HFFc6 (cell line): ENCODE results near the gene SH3PXD2B. TPM values are rescaled to one million over a fixed set of nuclear protein-coding genes. Genes with fewer than 3 reads are reported as not detected.
A peak's percentile ranks its signal among the peaks of the same experiment; 100 is the strongest.

Experiments
- DNase-seq: peaks from one replicate; pipeline ENCODE4 v3.0.0-alpha.2; 2018
- H3K27ac Mint-ChIP-seq: 2 replicates; pipeline ENCODE4 v1.8.0; 2020; ENCODE audit warnings: mild to moderate bottlenecking, mixed read lengths
- H3K27me3 Mint-ChIP-seq: 2 replicates; pipeline ENCODE4 v1.8.0; 2021; ENCODE audit warnings: mild to moderate bottlenecking, moderate library complexity, mixed read lengths; ENCODE audit not compliant: insufficient read depth
- H3K36me3 Mint-ChIP-seq: 2 replicates; pipeline ENCODE4 v1.8.0; 2021; ENCODE audit warnings: low read depth, mixed read lengths
- H3K4me1 Mint-ChIP-seq: 2 replicates; pipeline ENCODE4 v1.8.0; 2020; ENCODE audit warnings: low read depth, mixed read lengths
- H3K4me3 Mint-ChIP-seq: 2 replicates; pipeline ENCODE4 v1.8.0; 2020; ENCODE audit warnings: mild to moderate bottlenecking, moderate library complexity, mixed read lengths
- H3K9me3 Mint-ChIP-seq: 2 replicates; pipeline ENCODE4 v1.8.0; 2020; ENCODE audit warnings: mild to moderate bottlenecking, mixed read lengths
- long read RNA-seq: library from polyadenylated mRNA; unstranded; transcript quantifications from one replicate; pipeline ENCODE4 v2.0.0, GENCODE V29; 2019
- total RNA-seq, 6 experiments: library from RNA; stranded (reverse); fragmentation: NEBNext Ultra II Directional; extraction: Animal tissue kit (Norgen Biotek cat#: 25700); gene quantifications; 2 replicates in 1 of 6; 3 replicates in 5 of 6; pipeline ENCODE4 v1.2.3, GENCODE V29; 2021
- TF ChIP-seq, protein P1 (sequence below): fragments of 200-600 bp; sonication (generic); IDR thresholded peaks from 2 replicates; pipeline ENCODE4 v1.5.0; 2021; ENCODE audit warnings: antibody characterized with exemption, mild to moderate bottlenecking

Gene SH3PXD2B
- total RNA-seq: 10 to 100 TPM; 12.4 to 28.4 (median 24.3) TPM
- long read RNA-seq, partial matches to known transcripts: 0 of 2 reads
- long read RNA-seq, other reads (novel, unspliced or antisense): 2 of 2 reads

DNA sequence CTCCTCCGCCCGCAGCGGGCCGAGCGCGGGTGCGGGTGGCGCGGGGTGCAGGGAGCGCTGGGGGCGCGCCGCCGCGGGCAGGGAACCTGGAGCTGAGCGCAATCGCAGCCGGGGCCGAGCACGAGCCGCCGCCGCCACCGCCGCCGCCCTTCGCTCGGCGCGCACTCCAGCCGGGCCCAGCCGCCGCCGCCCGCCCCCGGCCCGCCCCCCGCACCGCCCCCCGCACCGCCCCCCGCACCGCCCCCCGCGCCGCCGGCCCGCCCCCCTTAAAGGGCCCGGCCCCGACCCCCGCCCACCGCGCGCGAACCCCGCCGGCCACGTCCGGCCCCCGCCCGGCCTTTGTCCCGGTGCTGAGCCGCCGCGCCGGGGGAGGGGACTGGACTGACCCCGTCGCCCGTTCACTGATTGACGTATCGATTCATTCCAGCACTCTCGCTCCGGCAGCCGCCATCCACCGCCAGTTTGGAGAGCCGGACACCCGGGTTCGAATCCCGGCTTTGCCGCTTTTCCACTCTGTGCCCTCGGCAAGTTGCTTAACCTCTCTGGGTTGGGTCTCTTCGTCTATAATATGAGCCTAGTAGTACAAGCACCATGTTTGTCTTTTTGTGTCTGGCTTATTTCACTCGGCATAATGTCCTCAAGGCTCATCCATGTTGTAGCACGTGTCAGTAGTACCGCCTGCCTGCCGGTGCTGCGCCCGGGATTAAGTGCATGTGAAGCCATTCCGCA is at the start of gene SH3PXD2B:
Gene SH3PXD2B (minus strand): TSS at position 168 of the 729 bp plus-strand sequence. CDS start 173 bp downstream, outside the sequence.
- peaks cover 58% of the 10 kb centered on the region for H3K4me1 Mint-ChIP-seq
- H3K36me3 Mint-ChIP-seq: no peaks in the 10 kb centered on the region
- peak within 1 kb of the TSS; percentile 91 for H3K27ac Mint-ChIP-seq
- TF ChIP-seq, protein P1, sequence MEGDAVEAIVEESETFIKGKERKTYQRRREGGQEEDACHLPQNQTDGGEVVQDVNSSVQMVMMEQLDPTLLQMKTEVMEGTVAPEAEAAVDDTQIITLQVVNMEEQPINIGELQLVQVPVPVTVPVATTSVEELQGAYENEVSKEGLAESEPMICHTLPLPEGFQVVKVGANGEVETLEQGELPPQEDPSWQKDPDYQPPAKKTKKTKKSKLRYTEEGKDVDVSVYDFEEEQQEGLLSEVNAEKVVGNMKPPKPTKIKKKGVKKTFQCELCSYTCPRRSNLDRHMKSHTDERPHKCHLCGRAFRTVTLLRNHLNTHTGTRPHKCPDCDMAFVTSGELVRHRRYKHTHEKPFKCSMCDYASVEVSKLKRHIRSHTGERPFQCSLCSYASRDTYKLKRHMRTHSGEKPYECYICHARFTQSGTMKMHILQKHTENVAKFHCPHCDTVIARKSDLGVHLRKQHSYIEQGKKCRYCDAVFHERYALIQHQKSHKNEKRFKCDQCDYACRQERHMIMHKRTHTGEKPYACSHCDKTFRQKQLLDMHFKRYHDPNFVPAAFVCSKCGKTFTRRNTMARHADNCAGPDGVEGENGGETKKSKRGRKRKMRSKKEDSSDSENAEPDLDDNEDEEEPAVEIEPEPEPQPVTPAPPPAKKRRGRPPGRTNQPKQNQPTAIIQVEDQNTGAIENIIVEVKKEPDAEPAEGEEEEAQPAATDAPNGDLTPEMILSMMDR: no peak
- peak within 1 kb of the TSS; percentile 93 for H3K4me3 Mint-ChIP-seq
- no peaks in the 10 kb centered on the region for H3K9me3 Mint-ChIP-seq
- peak; percentile 30 for DNase-seq
- peaks cover 1% of the 10 kb centered on the region; the same call in 1 of the 2 replicates for H3K27me3 Mint-ChIP-seq

DNA sequence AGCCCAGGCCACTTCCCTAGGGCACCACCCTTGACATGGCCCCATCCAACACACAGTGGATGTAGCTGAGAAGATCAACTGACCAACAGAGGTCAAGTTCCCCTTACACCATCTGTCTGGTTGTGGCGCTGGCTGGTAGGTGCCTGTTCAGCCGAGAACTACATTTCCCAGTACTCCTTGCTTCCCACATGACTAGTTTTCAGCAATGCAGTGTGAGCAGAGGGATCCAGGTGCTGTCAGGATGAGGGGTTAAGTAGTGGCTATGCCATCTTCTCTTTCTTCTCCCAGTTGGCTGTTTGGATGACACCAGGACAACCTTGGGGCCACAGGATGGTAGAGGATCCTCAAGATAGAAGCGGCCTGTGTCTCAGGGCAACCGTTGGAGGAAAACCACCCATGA is 48.6 kb upstream of the SH3PXD2B start:
- peaks cover 40% of the 10 kb centered on the region for H3K27me3 Mint-ChIP-seq
- no peak overlapping the region for H3K4me3 Mint-ChIP-seq
- no peaks in the 10 kb centered on the region for H3K4me1 Mint-ChIP-seq
- H3K36me3 Mint-ChIP-seq: no peaks in the 10 kb centered on the region
- DNase-seq: no peak
- TF ChIP-seq, protein P1: no peak
- no peaks in the 10 kb centered on the region for H3K9me3 Mint-ChIP-seq
- no peak overlapping the region for H3K27ac Mint-ChIP-seq

DNA sequence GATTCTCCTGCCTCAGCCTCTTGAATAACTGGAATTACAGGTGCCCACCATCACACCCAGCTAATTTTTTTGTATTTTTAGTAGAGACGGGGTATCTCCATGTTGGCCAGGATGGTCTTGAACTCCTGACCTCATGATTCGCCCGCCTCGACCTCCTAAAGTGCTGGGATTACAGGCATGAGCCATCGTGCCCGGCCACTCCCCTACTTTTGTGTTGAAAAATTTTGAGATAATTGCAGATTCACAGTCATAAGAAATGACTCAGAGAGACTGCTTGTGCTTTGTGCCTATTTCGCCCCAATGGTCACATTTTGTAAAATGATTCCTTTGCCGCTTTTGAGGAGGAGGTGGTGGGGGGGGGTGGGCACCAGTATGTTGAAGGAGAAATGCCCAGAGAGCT is 48.1 kb upstream of the SH3PXD2B start:
- Mint-ChIP-seq H3K27ac (no peak overlapping the region), H3K4me3 (no peak overlapping the region), H3K4me1 (no peaks in the 10 kb centered on the region), H3K27me3 (peaks cover 35% of the 10 kb centered on the region), H3K36me3 (no peaks in the 10 kb centered on the region), H3K9me3 (no peaks in the 10 kb centered on the region)
- no peak for DNase-seq
- TF ChIP-seq, protein P1: no peak

DNA sequence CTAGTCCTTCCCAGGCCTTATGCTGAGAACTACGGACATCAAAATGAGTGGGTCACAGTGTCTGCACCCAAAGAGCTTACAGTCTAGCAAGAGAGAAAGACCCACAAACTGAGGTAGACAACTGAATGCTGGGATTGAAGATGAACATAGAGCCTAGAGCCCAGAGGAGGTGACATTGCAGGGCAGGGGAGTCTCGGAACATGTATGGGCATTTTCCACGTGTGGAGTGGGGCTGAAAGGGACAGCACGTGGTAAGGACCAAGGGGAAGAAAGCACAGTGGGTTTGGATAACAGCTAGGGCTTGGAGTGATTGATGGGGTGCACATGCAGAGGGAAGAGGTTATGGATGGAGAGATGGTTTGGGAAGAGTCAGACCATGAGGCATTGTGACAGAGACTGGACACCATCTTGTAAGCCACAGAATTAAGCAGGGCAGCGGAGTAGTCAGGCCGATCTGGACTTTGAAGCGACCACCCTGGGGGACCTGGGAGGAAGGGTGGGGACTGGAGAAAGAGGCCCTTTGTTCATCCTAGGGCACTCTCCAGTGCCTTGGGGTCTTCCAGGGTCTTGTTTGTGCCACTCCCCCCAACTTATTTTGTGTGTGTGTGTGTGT is 47.5 kb upstream of the SH3PXD2B start:
- Mint-ChIP-seq H3K4me1 (peaks cover 5% of the 10 kb centered on the region), H3K27me3 (peaks cover 39% of the 10 kb centered on the region), H3K9me3 (no peaks in the 10 kb centered on the region), H3K36me3 (no peaks in the 10 kb centered on the region), H3K4me3 (no peak overlapping the region), H3K27ac (no peak overlapping the region)
- no peak for DNase-seq
- TF ChIP-seq, protein P1: no peak

DNA sequence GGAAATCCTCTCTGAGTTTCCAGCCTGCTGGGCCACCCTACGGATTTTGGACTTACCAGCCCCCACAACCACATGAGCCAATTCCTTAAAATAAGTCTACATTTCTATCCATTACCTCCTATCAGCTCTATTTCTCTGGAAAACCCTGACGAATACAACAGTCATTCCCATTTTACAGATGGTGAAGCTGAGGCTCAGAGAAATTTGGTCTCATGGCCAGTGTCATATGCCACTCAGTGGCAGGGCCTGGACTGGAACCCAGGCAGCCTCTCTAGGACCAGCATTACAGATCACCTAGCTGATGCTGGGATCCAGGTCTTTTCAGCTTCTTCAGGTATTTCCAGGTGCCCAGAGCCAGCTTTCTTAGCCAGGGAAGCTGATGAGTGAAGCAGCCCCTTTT is 45.0 kb upstream of the SH3PXD2B start:
- TF ChIP-seq, protein P1: no peak

More for the DNA sequence above, 45.0 kb upstream of the SH3PXD2B start:
- no peak overlapping the region for H3K27ac Mint-ChIP-seq
- peaks cover 41% of the 10 kb centered on the region for H3K27me3 Mint-ChIP-seq
- no peak overlapping the region for H3K4me3 Mint-ChIP-seq
- no peaks in the 10 kb centered on the region for H3K36me3 Mint-ChIP-seq
- DNase-seq: no peak
- no peaks in the 10 kb centered on the region for H3K9me3 Mint-ChIP-seq
- H3K4me1 Mint-ChIP-seq: peaks cover 14% of the 10 kb centered on the region
